IMR-90 (cell line): ENCODE data around the gene ITGA5. TPM values are rescaled to one million over a fixed set of nuclear protein-coding genes. Genes with fewer than 3 reads are reported as not detected.
A peak's percentile ranks its signal among the peaks of the same experiment; 100 is the strongest.

Source experiments
- ATAC-seq: fragments of 200-7000 bp; cut with Tn5 transposase; 2 replicates; pipeline ENCODE4 v1.9.1; 2020; ENCODE audit warnings: low read depth, mild to moderate bottlenecking, moderate library complexity
- BruUV-seq: library from RNA; stranded (reverse); fragments of 400-500 nt; replicated peaks from 2 replicates; lab custom pipeline; 2021; lab: Mats Ljungman, UMichigan
- CTCF ChIA-PET: fragments of 300-600 bp; formaldehyde crosslinking; extraction: SDS; loops from one replicate; lab custom pipeline; 2021; ENCODE audit warnings: antibody characterized with exemption; lab: Yijun Ruan, JAX
- POLR2A ChIA-PET: fragments of 300-600 bp; sonication (Branson Sonifier 250); formaldehyde crosslinking; loops from one replicate; lab custom pipeline; 2022; ENCODE audit warnings: antibody characterized with exemption; ENCODE audit not compliant: unreplicated experiment; lab: Charles Lee
- DNase-seq: peaks from one replicate; pipeline ENCODE4 v3.0.0; 2013
- H2AFZ ChIP-seq: replicated peaks from 2 replicates; pipeline ENCODE3; 2013; ENCODE audit warnings: low read length, mild to moderate bottlenecking; ENCODE audit not compliant: poor library complexity
- H2AK5ac ChIP-seq: 2 replicates; pipeline ENCODE4 v1.6.1; 2013; ENCODE audit warnings: low read depth, low read length, inconsistent platforms
- H2AK9ac ChIP-seq: replicated peaks from 2 replicates; pipeline ENCODE3; 2013; ENCODE audit warnings: mild to moderate bottlenecking, low read depth, low read length, moderate library complexity; ENCODE audit not compliant: poor library complexity
- H2BK120ac ChIP-seq: 2 replicates; pipeline ENCODE4 v1.6.1; 2013; ENCODE audit warnings: low read depth, low read length, inconsistent platforms
- H2BK15ac ChIP-seq: 3 replicates; pipeline ENCODE4 v1.6.1; 2013; ENCODE audit warnings: low read depth, low read length, inconsistent platforms
- H2BK20ac ChIP-seq: 2 replicates; pipeline ENCODE4 v1.6.1; 2013; ENCODE audit warnings: low read depth, mild to moderate bottlenecking, inconsistent platforms, low read length, moderate library complexity
- H2BK5ac ChIP-seq: 2 replicates; pipeline ENCODE4 v1.6.1; 2013; ENCODE audit warnings: mild to moderate bottlenecking, low read depth, low read length, inconsistent platforms; ENCODE audit not compliant: poor library complexity, severe bottlenecking
- H3K14ac ChIP-seq: replicated peaks from 2 replicates; pipeline ENCODE4 v1.6.1; 2013; ENCODE audit warnings: low read depth, low read length, inconsistent platforms
- H3K18ac ChIP-seq: 2 replicates; pipeline ENCODE4 v1.6.1; 2013; ENCODE audit warnings: low read depth, low read length, control low read depth
- H3K23ac ChIP-seq: 2 replicates; pipeline ENCODE4 v1.6.1; 2013; ENCODE audit warnings: low read depth, low read length, inconsistent platforms
- H3K27ac ChIP-seq: 2 replicates; pipeline ENCODE4 v1.5.1; 2013; ENCODE audit warnings: mild to moderate bottlenecking, control low read depth, low read length; ENCODE audit not compliant: insufficient read depth
- H3K27me3 ChIP-seq: 2 replicates; pipeline ENCODE4 v1.6.1; 2013; ENCODE audit warnings: low read length; ENCODE audit not compliant: control insufficient read depth, insufficient read depth
- H3K36me3 ChIP-seq: 2 replicates; pipeline ENCODE4 v1.6.1; 2013; ENCODE audit warnings: low read length, mixed read lengths; ENCODE audit not compliant: control insufficient read depth, insufficient read depth
- H3K4ac ChIP-seq: 2 replicates; pipeline ENCODE4 v1.6.1; 2013; ENCODE audit warnings: low read depth, low read length, inconsistent platforms
- H3K4me1 ChIP-seq: 2 replicates; pipeline ENCODE4 v1.6.1; 2013; ENCODE audit warnings: low read length, mixed read lengths; ENCODE audit not compliant: control insufficient read depth, insufficient read depth
- H3K4me2 ChIP-seq: 2 replicates; pipeline ENCODE4 v1.6.1; 2013; ENCODE audit warnings: low read depth, mild to moderate bottlenecking, control low read depth, low read length, moderate library complexity
- H3K4me3 ChIP-seq: 2 replicates; pipeline ENCODE4 v1.5.1; 2013; ENCODE audit warnings: low read depth, mild to moderate bottlenecking, control low read depth, low read length, moderate library complexity; ENCODE audit not compliant: insufficient read depth
- H3K56ac ChIP-seq: 2 replicates; pipeline ENCODE4 v1.6.1; 2013; ENCODE audit warnings: low read length, inconsistent platforms; ENCODE audit not compliant: insufficient read depth; ENCODE audit errors: extremely low read depth
- H3K79me1 ChIP-seq, 2 experiments: 2 replicates each; pipeline ENCODE4 v1.6.1; 2013; ENCODE audit warnings: low read length in 2 of 2, inconsistent platforms in 1 of 2, low read depth in 1 of 2
- H3K9ac ChIP-seq: 2 replicates; pipeline ENCODE4 v1.6.1; 2013; ENCODE audit warnings: low read depth, low read length, control low read depth
- H3K9me1 ChIP-seq: 2 replicates; pipeline ENCODE4 v1.6.1; 2013; ENCODE audit warnings: low read length, inconsistent platforms; ENCODE audit not compliant: insufficient read depth
- H3K9me3 ChIP-seq: 2 replicates; pipeline ENCODE4 v1.6.1; 2013; ENCODE audit warnings: low read length; ENCODE audit not compliant: control insufficient read depth, insufficient read depth
- H4K20me1 ChIP-seq: 2 replicates; pipeline ENCODE4 v1.6.1; 2013; ENCODE audit warnings: low read length, inconsistent platforms; ENCODE audit not compliant: insufficient read depth
- H4K5ac ChIP-seq: 2 replicates; pipeline ENCODE4 v1.6.1; 2013; ENCODE audit warnings: mild to moderate bottlenecking, low read depth, low read length, control low read depth
- H4K8ac ChIP-seq, 2 experiments: 2 replicates each; pipeline ENCODE4 v1.6.1; 2013; ENCODE audit warnings: low read depth in 2 of 2, low read length in 2 of 2, control low read depth in 1 of 2, inconsistent platforms in 1 of 2
- H4K91ac ChIP-seq: 2 replicates; pipeline ENCODE4 v1.6.1; 2013; ENCODE audit warnings: low read depth, low read length, inconsistent platforms; ENCODE audit not compliant: insufficient read depth
- BHLHE40 ChIP-seq: fragments of 150-350 bp; IDR thresholded peaks from 2 replicates; pipeline ENCODE4 v1.6.1; 2016; ENCODE audit warnings: mild to moderate bottlenecking, low read depth, low read length
- CEBPB ChIP-seq: IDR thresholded peaks from 2 replicates; pipeline ENCODE4 v1.6.1; 2012; ENCODE audit warnings: low read depth, low read length, improper control_type of control experiment
- CHD1 ChIP-seq: IDR thresholded peaks from 2 replicates; pipeline ENCODE4 v1.6.1; 2012; ENCODE audit warnings: low read depth, low read length, improper control_type of control experiment
- CTCF ChIP-seq: conservative IDR thresholded peaks from 2 replicates; pipeline ENCODE4 v1.5.1; 2012; ENCODE audit warnings: mild to moderate bottlenecking, low read depth, low read length, improper control_type of control experiment
- FOS ChIP-seq: fragments of 150-350 bp; IDR thresholded peaks from 2 replicates; pipeline ENCODE4 v1.6.1; 2016; ENCODE audit warnings: low read depth, low read length
- MAFK ChIP-seq: IDR thresholded peaks from 2 replicates; pipeline ENCODE4 v1.6.1; 2012; ENCODE audit warnings: low read depth, low read length, improper control_type of control experiment
- MAZ ChIP-seq: IDR thresholded peaks from 2 replicates; pipeline ENCODE4 v1.6.1; 2012; ENCODE audit warnings: low read depth, mild to moderate bottlenecking, low read length, improper control_type of control experiment, moderate library complexity, borderline replicate concordance
- MXI1 ChIP-seq: IDR thresholded peaks from 2 replicates; pipeline ENCODE4 v1.6.1; 2012; ENCODE audit warnings: low read depth, mild to moderate bottlenecking, low read length, moderate library complexity, borderline replicate concordance
- NFE2L2 ChIP-seq: fragments of 150-350 bp; IDR thresholded peaks from 2 replicates; pipeline ENCODE4 v1.6.1; 2016; ENCODE audit warnings: low read depth, mild to moderate bottlenecking, low read length
- POLR2A ChIP-seq: IDR thresholded peaks from 2 replicates; pipeline ENCODE4 v1.6.1; 2012; ENCODE audit warnings: mild to moderate bottlenecking, low read depth, low read length
- RAD21 ChIP-seq: IDR thresholded peaks from 2 replicates; pipeline ENCODE4 v1.6.1; 2012; ENCODE audit warnings: low read length, improper control_type of control experiment
- RCOR1 ChIP-seq: IDR thresholded peaks from 2 replicates; pipeline ENCODE4 v1.6.1; 2012; ENCODE audit warnings: mild to moderate bottlenecking, low read length, improper control_type of control experiment; ENCODE audit not compliant: insufficient replicate concordance
- RFX5 ChIP-seq: IDR thresholded peaks from 2 replicates; pipeline ENCODE4 v1.8.0; 2012; ENCODE audit warnings: low read depth, mild to moderate bottlenecking, low read length, moderate library complexity
- SMC3 ChIP-seq: fragments of 150-350 bp; IDR thresholded peaks from 2 replicates; pipeline ENCODE4 v1.6.1; 2016; ENCODE audit warnings: low read depth, mild to moderate bottlenecking, antibody characterized with exemption, low read length, moderate library complexity
- USF2 ChIP-seq: fragments of 150-350 bp; IDR thresholded peaks from 2 replicates; pipeline ENCODE4 v1.6.1; 2017; ENCODE audit warnings: mild to moderate bottlenecking, antibody characterized with exemption, low read length, low read depth
- WGBS, 2 experiments: methylation state at CpG; one replicate each; pipeline versions ENCODE4 v1.1.5 to v1.1.7; 2013; ENCODE audit warnings: missing lambda C conversion rate in 2 of 2; ENCODE audit not compliant: insufficient read length in 1 of 2; ENCODE audit errors: extremely low coverage in 2 of 2; 5-methylcytosine and 5-hydroxymethylcytosine counted together
- dilution Hi-C: fragments of 300-500 bp; cut with HindIII; formaldehyde crosslinking; loops from one replicate; pipeline ENCODE4 v1.14.3; 2018; ENCODE audit warnings: low sequenced_read_pairs; ENCODE audit not compliant: unreplicated experiment
- in situ Hi-C: fragments of 300-500 bp; cut with MboI; formaldehyde crosslinking; loops from 3 replicates; pipeline ENCODE4 v1.14.3; 2019; ENCODE audit warnings: low sequenced_read_pairs, inconsistent platforms, mixed read lengths
- intact Hi-C: fragments of 100-400 bp; cut with micrococcal nuclease; formaldehyde crosslinking; loops from 2 replicates; pipeline ENCODE4 v1.10.0; 2022
- polyA plus RNA-seq, 3 experiments: library from polyadenylated mRNA; depleted of rRNA; stranded (reverse); fragments of >200 nt; gene quantifications; 2 replicates each; pipeline ENCODE4 v1.2.3, GENCODE V29; 2012; ENCODE audit warnings: low replicate concordance in 1 of 3
- total RNA-seq: library from RNA; depleted of rRNA; stranded (reverse); fragments of >200 nt; gene quantifications from 2 replicates; pipeline ENCODE4 v1.2.3, GENCODE V29; 2012

ITGA5 gene
- total and polyA plus RNA-seq, 2 of the 4 experiments (the other 2 are of a cell fraction), result 159 to 259 TPM

GRCh38 chr12:54351341-54351740 lies 67.7 kb downstream of the ITGA5 start:
- H2AFZ ChIP-seq, result no peak overlapping the region
- H3K27ac ChIP-seq, result no peak overlapping the region
- H3K27me3 ChIP-seq, result no peaks in the 10 kb centered on the region
- peaks cover 8% of the 10 kb centered on the region; the same call in 1 of the 2 replicates for H3K9me1 ChIP-seq
- no peak overlapping the region for H4K5ac ChIP-seq
- TSS peak; percentile 91 for BruUV-seq
- H3K4me1 ChIP-seq, result peaks cover 21% of the 10 kb centered on the region
- no peak overlapping the region for H2BK120ac ChIP-seq
- H4K8ac ChIP-seq, result no peak overlapping the region; a peak in 1 of 4 replicates
- dilution Hi-C loops (no loop called here), intact Hi-C loops (no loop called here), in situ Hi-C loops (no loop called here)
- no peak overlapping the region for H3K4me3 ChIP-seq
- H3K9ac ChIP-seq, result no peak overlapping the region
- CTCF ChIA-PET, result interaction anchor here (0.8 kb wide), 1 partner anchor 10 kb away, joined by 3 read pairs; no protein-coding TSS in a partner anchor
- POLR2A ChIA-PET, result no interaction called here
- H3K18ac ChIP-seq, result no peak overlapping the region
- H3K4ac ChIP-seq, result no peak overlapping the region
- H3K23ac ChIP-seq, result no peak overlapping the region
- H3K4me2 ChIP-seq, result no peak overlapping the region
- DNase-seq (no peak), ATAC-seq (no peak)
- H4K91ac ChIP-seq, result no peak overlapping the region
- H2AK9ac ChIP-seq, result no peak overlapping the region
- H3K36me3 ChIP-seq, result peaks cover 40% of the 10 kb centered on the region
- H3K9me3 ChIP-seq, result no peaks in the 10 kb centered on the region
- no peaks in the 10 kb centered on the region for H4K20me1 ChIP-seq
- no CpG with 5 or more reads among the region's 4 CpGs for WGBS, 2 experiments
- H2BK20ac ChIP-seq, result no peak overlapping the region
- H3K56ac ChIP-seq, result no peak overlapping the region
- TF ChIP-seq RAD21, result no peak
- no peak for TF ChIP-seq RCOR1
- no peak for TF ChIP-seq FOS
- no peak for TF ChIP-seq MAFK
- TF ChIP-seq CHD1, result no peak
- no peak for TF ChIP-seq POLR2A
- no peak for TF ChIP-seq NFE2L2
- no peak for TF ChIP-seq CTCF
- no peak for TF ChIP-seq USF2
- no peak for TF ChIP-seq CEBPB
- no peak for TF ChIP-seq MAZ
- no peak for TF ChIP-seq MXI1
- TF ChIP-seq BHLHE40, result no peak
- TF ChIP-seq RFX5, result no peak
- TF ChIP-seq SMC3, result no peak
- 0 out of 4 replicates have a peak, but pooled peaks cover 0 to 3% of the 10 kb centered on the region in 2 experiments for H3K79me1 ChIP-seq
- no peak overlapping the region for H3K14ac ChIP-seq
- no peak overlapping the region for H2BK5ac ChIP-seq
- no peak overlapping the region for H2AK5ac ChIP-seq
- no peak overlapping the region for H2BK15ac ChIP-seq
